ENCODE measurements around the gene TSNAXIP1.

The TSNAXIP1 gene

GRCh38 chr16:67806428-67807147, at the start of gene TSNAXIP1, which contains the start of gene RANBP10:
Gene TSNAXIP1, plus strand, starts transcription at chr16:67806889. Its CDS starts 261 bp downstream, at chr16:67807150.
Gene RANBP10, minus strand, starts transcription at chr16:67806560. Its CDS starts 24 bp downstream, at chr16:67806536.
- DNase-seq (ENCODE audit: low read depth), result peak; percentile 77

- DNase-seq (ENCODE audit: low read depth), result no peak
These were observed 48.7 kb upstream of the TSNAXIP1 start for GRCh38 chr16:67758006-67758405.

GRCh38 chr16:67758966-67759365, 47.7 kb upstream of the TSNAXIP1 start:
- no peak for DNase-seq (ENCODE audit: low read depth)

- DNase-seq (ENCODE audit: low read depth), result no peak
These were observed 46.3 kb upstream of the TSNAXIP1 start for GRCh38 chr16:67760206-67760955.

GRCh38 chr16:67760956-67761230, 45.8 kb upstream of the TSNAXIP1 start:
- no peak for DNase-seq (ENCODE audit: low read depth)

GRCh38 chr16:67761924-67762323, 44.8 kb upstream of the TSNAXIP1 start:
- no peak for DNase-seq (ENCODE audit: low read depth)

GRCh38 chr16:67762385-67762784, 44.3 kb upstream of the TSNAXIP1 start:
- no peak for DNase-seq (ENCODE audit: low read depth)

- no peak for DNase-seq (ENCODE audit: low read depth)
These were observed 43.6 kb upstream of the TSNAXIP1 start for GRCh38 chr16:67763066-67763465.

GRCh38 chr16:67764158-67764667, 42.5 kb upstream of the TSNAXIP1 start:
- DNase-seq (ENCODE audit: low read depth), result no peak

- no peak for DNase-seq (ENCODE audit: low read depth)
These were observed 40.4 kb upstream of the TSNAXIP1 start for GRCh38 chr16:67766291-67766690.

GRCh38 chr16:67767953-67768352, 38.7 kb upstream of the TSNAXIP1 start:
- no peak for DNase-seq (ENCODE audit: low read depth)

- DNase-seq (ENCODE audit: low read depth), result no peak
These were observed 36.2 kb upstream of the TSNAXIP1 start for GRCh38 chr16:67770346-67770991.

GRCh38 chr16:67773099-67773498, 33.6 kb upstream of the TSNAXIP1 start:
- no peak for DNase-seq (ENCODE audit: low read depth)

GRCh38 chr16:67773569-67774456, 32.9 kb upstream of the TSNAXIP1 start:
- DNase-seq (ENCODE audit: low read depth), result no peak

- no peak for DNase-seq (ENCODE audit: low read depth)
These were observed 32.2 kb upstream of the TSNAXIP1 start for GRCh38 chr16:67774457-67774853.

GRCh38 chr16:67775273-67775672, 31.4 kb upstream of the TSNAXIP1 start:
- no peak for DNase-seq (ENCODE audit: low read depth)

- no peak for DNase-seq (ENCODE audit: low read depth)
These were observed 27.3 kb upstream of the TSNAXIP1 start for GRCh38 chr16:67779256-67780014.

- DNase-seq (ENCODE audit: low read depth), result no peak
These were observed 25.7 kb upstream of the TSNAXIP1 start for GRCh38 chr16:67780847-67781564.

GRCh38 chr16:67781565-67781921, 25.1 kb upstream of the TSNAXIP1 start:
- no peak for DNase-seq (ENCODE audit: low read depth)

- DNase-seq (ENCODE audit: low read depth), result no peak
These were observed 23.9 kb upstream of the TSNAXIP1 start for GRCh38 chr16:67782567-67783352.
